A204.1 (cell line): Measurements from ENCODE around the gene SGF29.
"Not testable (repeated sequence)": the region's sequence is repeated elsewhere in the genome, so short reads cannot be mapped to it uniquely, and the experiment has no call there.

Experiments
- FAIRE-seq: peaks from 2 replicates; lab custom pipeline; 2012; peaks lifted over from hg19 to GRCh38; lab: Jason Lieb, UNC

Gene SGF29

DNA sequence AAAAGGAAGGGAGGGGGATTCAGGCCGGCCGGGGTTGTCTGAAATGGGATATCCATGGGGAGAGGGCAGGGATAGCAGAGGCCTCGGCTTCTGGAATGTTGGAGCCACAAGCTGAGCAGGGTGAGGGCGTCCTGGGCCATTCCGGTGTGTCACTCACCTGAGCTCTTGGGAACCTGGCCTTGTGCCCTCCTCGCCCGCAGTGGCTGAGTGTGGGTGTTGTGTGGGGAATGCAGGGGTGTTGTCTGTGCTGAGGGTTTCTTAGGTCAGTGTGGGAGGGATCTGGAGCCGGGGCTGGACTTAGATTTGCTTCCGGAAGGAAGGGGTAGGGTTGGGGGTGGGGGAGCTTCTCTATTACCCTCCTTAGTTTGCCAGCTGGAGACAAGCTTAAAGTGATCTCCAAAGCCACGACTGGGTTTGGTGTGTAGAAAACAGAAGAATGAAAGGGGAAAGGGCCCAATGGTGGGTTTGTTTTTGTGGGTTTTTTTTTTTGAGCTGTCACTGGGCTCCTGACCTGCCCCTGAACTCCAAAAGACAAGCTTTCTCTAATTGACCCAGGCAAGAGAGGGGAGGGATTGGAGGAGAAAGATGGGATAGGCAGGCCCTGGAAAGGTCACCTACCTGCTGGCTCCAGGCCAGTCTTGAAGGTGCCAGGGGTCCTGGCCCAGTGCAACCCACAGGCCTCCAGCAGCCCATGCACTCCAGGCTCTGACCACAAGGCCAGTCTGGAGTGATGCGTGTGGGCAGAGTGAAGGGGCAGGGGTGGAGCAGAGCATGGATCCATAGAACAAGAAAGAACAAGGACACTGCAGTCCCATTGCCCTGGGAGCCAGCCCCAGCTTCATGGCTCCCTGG lies 43.3 kb downstream of the SGF29 start, which contains the start of gene SULT1A2:
SULT1A2 (minus strand) TSS at position 211 of the 852 bp plus-strand sequence. CDS start 1,120 bp downstream, outside the sequence.
- FAIRE-seq: no peak

DNA sequence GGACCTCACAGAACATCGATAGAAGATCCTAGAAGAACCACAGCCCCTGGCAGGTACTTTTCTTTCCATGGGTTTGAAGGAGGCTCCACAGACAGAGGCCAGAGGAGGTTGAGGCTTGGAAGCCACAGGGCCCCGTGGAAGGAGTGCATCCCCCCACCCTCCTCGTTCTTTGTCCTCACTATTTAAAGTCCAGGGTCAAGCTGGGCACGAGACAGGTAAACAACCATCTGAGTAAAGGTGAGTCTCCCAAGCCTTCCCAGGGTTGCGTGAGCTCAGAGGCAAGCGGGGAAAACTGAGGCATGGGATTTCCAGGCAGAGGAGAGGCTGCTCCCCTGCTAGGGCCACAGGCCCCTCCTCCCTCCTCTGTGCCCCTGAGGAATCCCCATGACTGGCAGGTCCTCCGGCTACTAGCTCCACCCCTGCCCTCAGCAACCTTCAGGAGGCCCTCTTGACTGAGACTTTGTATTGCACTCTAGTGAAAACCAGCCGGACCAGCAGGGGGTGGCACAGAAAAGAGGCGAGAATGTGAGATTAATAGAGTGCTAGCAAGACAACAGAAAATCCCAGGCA lies 44.1 kb downstream of the SGF29 start:
- no peak for FAIRE-seq

DNA sequence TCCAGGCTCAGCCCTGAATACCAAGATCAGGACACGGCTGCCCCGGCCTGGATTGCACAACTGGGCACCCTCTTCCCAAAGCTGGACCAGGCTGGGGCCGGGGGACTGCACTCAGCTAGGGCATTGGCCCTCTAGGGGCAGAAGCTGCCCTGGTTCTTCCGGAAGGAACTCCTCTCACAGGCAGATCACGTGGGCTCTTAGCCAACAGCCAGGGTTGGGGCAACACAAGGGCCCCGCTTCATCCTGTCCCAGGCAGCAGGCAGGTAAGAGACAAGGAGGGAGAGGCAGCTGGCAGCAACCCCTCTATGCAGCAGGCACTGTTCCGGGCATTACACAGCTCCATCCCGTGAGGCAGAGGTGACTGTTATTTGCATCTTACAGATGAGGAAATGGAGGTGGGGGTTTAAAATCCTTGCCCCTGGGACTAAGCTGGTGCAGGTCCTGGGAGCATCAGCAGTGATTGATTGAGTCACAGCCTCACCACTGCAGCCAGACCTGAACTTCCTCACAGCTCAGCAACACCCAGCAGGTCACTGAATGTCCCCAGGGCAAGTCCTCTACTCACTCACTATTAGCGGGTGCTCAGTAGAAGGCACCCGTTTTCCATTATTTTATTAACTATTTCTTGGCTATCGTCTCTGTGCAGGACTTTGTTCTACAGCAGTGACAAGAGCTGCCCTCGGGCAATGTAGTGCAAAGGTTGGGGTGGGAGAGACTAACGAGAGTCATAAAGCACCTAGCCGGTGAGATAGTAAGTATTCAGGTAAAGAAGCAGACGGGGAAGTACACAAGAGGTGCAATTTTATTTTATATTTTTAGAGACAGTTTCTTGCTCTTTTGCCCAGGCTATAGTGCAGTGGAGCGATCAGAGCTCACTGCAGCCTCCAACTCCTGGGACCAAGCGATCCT lies 45.9 kb downstream of the SGF29 start:
- FAIRE-seq: not testable (repeated sequence)

DNA sequence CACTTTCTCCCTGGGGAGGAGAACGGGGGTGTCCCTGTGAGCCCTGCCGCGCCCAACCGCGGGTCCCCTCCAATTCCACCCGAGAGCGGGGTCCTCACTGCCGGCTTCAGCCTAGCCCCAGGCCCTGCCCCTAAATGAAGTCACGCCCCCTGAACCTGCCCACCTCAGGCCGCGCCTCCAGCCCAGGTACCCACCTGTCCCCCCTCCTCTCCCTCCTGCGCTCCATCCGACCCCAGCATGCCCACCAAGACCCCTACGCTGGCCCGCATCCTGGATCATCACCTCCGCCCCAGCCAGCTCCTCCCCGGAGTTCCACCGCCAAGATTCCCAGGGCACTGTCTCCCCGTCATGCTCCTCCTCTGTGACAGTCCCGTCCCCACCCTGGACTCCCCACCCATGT lies 47.2 kb downstream of the SGF29 start:
- FAIRE-seq: not testable (repeated sequence)

DNA sequence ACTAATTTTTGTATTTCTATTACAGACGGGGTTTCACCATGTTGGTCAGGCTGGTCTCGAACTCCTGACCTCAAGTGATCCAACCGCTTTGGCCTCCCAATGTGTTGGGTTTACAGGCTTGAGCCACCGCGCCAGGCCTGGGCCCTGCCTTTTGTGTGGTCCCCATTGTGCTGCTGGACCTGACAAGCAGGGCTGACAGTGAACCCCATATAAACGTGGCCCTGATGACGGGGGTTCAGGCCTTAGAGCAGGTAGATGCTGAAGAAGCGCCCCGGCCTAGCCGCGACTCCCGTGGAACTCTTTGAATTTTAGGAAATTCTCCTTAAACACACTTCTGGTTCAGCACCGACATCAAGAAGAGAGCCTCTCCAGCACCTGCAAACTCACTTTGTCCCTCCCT lies 47.9 kb downstream of the SGF29 start:
- FAIRE-seq: not testable (repeated sequence)

DNA sequence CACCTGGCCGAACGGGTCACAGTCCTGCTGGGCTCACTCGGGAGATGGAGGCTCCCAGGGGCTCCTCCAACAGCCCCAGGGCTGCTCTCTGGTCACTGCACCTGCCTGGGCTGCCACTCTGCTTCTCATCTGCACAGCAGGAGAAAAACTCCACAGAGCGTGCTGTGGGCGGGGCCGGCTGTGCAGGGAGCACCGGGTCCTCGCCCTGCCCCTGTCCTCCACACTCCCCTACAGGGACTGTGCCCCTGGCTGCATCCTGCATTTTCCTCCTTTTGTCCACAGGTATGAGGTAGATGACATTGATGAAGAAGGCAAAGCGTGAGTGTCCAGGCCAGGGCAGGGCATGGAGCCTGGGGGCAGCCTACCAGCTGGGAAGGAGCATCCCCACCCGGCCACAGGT lies 48.3 kb downstream of the SGF29 start:
- not testable (repeated sequence) for FAIRE-seq

DNA sequence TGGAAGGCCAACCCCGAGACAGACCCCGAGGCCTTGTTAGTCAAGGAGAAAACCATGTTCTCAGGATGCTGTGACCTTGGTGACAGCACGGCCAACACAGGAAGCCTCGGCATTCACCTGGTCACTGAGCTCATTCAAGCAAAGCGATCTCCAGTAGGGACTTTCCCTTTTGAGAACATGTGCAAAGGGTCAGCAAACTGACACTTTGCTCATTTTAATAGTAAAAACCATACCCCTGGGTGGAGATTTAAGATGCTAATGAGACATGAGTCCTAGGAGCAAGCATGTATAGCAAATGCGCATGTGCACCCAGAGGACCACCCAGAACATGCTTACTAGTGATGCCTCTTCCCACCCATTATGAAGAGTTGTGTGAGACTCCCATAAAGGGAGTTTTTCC lies 48.8 kb downstream of the SGF29 start:
- no peak for FAIRE-seq

DNA sequence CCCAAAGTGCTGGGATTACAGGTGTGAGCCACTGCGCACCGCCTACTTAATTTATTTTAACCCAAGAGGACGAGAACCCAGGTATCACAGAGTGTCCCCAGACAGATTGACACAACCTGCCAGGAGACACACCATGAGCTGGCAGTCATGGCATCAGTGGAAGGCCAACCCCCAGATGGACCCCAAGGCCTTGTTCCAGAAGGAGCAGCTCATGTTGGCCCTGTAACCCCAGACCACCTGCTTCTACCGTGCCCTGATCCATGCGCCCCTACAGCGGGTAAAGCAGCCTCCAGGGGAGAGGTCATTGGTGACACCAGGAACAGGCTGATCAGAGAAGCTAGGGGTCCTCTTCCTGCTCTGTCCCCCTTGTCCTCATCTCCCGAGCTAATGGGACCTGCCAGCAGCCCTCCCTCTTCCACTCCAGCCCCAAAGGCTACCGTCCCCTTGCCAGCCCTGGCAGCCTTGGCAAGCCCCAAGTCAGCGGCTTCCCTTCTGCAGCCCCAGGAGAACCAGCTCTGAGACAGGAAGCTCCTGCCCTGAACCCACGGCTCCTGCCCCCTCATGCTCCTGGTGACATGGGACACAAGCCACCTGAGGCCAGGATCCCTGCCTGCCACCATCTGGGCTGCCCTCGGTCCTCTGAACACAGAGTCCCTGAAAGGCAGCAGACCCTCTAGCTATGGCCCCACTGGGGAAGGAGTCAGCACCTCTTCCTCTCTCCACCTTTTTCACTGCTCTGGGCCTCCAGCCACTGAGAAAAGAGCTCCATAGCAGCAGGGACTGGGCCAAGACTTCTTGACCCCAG lies 49.9 kb downstream of the SGF29 start:
- FAIRE-seq: no peak

DNA sequence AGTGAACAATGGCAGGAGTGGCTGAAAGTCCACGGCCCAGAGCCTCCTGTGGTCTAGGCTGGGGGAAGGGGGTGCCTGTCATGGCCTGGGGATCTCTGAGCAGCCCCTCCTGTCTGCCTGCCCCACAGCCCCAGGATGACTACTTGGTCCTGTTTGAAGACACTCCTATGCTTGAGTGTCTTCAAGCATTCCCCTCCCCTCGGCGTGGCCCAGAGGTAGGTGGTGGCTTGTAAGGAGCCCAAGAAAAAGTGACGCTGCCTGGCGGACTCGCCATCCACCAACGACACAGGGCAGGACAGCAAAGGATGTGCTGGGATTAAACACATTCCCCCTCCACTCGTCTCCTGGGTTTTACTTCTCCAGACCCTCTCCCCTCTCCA lies 50.5 kb downstream of the SGF29 start:
- no peak for FAIRE-seq

DNA sequence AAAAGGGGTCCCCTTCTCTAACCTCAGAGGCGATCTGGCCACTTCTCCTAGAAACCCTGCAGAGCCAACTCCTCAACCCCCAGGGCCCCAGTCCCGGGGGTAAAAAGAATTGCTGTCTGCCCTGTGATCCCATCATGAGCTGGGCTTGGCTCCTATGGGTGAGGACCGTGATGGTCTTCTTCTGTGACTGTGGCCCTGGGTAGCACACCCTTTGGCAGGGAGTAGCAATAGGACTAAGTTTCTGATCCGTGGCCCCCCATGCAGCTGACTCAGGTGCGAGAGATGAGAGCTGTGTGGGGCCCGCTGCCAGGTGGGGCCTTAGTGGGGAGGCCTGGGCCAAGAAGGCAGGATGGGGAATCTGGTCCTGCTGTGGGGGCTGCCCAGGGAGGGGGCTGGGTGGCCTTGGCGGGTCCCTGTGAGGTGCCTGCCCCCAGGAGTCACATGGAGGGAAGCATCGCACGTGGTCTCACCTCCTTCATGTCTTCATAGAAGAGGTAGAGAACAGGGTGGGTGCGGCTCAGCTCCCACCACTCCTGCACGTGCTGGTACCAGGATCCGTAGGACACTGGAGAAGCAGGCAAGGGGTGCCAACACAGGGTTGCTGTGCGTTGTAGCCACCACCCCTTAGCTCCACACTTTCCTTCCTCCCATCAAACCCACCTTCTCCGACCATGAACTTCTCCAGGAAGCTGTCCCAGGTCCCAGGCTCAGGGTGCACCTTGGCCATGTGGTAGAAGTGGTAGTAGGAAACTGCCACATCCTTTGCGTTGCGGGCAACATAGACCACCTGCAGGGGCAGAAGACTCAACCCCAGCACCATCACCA lies 52.8 kb downstream of the SGF29 start:
- FAIRE-seq: no peak

DNA sequence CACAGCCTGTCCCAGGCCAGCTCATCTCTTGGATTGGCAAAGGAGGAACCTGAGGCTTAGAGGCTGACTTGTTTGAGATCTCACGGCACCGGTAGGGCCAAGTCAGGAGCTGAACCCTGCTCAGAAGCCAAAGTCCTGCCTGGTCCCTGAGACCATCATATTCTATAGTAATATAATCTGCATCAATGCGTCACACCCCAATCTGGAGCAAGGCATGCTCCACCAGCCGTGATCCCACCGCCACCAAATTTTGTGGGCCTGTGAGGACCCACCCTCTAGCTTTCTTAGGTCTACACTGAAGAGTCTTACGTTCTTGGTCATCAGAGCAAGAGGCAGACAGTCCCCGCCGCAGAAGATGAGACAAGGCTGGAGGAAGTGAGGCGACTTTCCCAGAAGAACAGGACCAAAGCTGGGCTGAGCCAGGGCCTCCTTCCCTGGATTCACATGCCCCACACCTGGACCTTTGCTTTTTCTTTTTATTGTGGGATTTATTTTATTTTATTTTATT lies 53.5 kb downstream of the SGF29 start:
- FAIRE-seq: no peak

DNA sequence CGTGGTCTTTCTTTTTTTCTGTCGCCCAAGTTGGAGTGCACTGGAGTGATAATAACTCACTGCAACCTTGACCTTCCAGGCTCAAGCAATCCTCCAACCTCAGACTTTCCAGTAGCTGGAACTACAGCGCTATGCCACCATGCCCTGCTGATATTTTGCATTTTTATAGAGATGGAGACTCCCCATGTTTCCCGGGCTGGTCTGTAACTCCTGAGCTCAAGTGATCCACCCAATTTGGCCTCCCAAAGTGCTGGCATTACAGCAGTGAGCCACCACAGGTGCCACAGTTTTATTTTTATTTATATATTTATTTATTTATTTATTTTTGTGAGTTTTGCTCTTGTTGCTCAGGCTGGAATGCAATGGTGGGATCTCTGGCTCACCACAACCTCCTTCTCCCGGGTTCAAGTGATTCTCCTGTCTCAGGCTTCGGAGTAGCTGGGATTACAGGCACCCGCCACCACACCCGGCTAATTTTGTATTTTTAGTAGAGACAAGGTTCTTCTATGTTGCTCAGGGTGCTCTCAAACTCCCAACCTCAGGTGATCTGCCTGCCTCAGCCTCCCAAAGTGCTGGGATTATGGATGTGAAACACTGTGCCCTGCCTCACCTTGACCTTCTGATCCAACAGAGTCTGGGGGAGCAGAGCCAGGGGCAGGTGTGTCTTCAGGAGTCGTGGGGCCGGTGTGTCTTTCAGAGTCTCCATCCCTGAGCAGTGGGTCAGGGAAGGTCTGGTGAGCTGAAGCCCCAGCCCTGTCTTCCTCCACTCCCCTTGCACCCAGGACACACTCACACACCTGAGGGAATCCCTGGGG lies 54.2 kb downstream of the SGF29 start:
- not testable (repeated sequence) for FAIRE-seq

DNA sequence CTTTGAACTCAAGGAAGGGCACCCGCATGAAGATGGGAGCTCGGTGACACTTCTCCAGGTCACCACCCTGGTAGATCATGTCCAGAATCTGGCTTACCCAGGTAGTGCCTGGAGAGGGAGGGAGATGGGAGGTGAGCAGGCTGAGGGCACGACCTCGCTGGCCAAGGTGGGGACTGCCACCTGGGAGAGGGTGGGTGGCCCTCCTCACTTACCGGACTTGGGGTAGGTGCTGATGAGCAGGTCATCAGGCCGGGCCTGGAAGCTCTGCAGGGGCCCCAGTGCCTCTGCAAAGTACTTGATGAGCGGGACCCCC lies 54.7 kb downstream of the SGF29 start:
- FAIRE-seq: not testable (repeated sequence)

DNA sequence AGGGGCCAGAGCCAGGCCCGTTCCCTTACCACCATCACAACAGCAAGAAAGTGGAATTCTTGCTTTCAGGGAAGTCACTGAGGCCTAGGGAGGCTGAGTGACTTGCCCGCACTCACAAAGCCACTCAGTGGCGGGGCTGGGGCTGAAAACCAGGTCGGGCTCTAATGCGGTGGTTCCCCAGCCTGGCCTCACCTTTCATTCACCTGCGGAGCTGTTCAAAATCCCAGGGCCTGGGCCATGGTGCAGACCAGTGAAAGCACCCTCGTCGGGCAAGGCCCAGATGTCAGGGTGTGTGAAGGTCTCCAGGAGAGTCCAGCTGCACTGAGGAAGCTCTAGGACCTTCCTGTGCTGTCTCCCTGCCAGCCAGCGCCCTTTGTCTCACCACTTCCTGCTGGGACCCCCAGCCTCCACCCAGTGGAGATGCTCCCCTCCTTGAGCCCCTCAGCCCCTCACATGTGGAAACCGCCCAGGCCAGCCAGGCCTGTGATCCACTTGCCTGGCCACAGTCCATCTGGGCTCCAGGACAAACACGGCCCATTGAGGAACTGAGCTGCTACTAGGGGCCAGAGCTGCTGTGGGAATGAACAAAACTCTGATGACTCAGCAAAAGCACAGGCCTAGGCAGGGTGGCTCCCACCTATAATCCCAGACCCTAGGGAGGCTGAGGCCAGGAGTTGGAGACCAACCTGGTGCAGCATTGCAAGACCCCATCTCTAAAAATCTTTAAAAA lies 55.3 kb downstream of the SGF29 start:
- FAIRE-seq: not testable (repeated sequence)

DNA sequence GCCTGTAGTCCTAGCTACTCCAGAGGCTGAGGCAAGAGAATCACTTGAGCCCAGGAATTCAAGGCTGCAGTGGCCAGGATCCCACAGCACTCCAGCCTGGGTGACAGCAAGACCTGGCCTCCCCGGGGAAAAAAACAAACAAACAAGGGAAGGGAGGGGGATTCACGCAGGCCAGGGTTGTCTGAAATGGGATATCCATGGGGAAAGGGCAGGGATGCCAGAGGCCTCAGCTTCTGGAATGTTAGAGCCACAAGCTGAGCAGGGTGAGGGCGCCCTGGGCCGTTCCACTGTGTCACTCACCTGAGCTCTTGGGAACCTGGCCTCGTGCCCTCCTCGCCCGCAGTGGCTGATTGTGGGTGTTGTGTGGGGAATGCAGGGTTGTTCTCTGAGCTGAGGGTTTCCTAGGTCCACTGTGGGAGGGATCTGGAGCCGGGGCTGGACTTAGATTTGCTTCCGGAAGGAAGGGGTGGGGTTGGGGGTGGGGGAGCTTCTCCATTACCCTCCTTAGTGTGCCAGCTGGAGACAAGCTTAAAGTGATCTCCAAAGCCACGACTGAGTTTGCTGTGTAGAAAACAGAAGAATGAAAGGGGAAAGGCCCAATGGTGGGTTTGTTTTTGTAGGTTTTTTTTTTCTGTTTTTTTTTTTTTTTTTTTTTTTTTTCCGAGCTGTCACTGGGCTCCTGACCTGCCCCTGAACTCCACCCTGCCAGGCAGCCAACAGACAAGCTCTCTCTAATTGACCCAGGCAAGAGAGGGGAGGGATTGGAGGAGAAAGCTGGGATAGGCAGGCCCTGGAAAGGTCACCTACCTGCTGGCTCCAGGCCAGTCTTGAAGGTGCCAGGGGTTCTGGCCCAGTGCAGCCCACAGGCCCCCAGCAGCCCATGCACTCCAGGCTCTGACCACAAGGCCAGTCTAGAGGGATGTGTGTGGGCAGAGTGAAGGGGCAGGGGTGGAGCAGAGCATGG lies 56.2 kb downstream of the SGF29 start, which contains the start of gene SULT1A1:
SULT1A1 (minus strand) TSS at position 414 of the 964 bp plus-strand sequence. CDS start 1,189 bp downstream, outside the sequence.
- FAIRE-seq: no peak

DNA sequence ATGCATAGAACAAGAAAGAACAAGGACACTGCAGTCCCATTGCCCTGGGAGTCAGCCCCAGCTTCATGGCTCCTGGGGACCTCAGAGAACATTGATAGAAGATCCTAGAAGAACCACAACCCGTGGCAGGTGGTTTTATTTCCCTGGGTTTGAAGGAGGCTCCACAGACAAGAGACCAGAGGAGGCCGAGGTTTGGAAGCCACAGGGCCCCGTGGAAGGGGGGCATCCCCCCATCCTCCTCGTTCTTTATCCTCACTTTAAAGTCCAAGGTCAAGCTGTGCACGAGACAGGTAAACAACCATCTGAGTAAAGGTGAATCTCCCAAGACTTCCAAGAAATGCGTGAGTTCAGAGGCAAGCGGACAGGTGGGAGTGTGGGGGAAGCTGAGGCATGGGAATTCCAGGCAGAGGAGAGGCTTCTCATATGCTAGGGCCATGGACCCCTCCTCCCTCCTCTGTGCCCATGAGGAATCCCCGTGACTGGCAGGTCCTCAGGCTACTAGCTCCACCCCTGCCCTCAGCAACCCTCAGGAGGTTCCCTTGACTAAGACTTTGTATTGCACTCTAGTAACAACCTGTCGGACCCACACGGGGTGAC lies 57.0 kb downstream of the SGF29 start:
- FAIRE-seq: no peak
